GM12878 (cell line): ENCODE results near the gene BIN1. TPM values are rescaled to one million over a fixed set of nuclear protein-coding genes. Genes with fewer than 3 reads are reported as not detected.
A peak's percentile ranks its signal among the peaks of the same experiment; 100 is the strongest.

Experiments used
- BCL3 ChIP-seq: IDR thresholded peaks from 2 replicates; pipeline ENCODE4 v1.6.1; 2011; ENCODE audit warnings: borderline replicate concordance, low read depth, mild to moderate bottlenecking, moderate library complexity, low read length; ENCODE audit not compliant: insufficient read depth, poor library complexity, severe bottlenecking
- BCLAF1 ChIP-seq: fragments of 450-650 bp; IDR thresholded peaks from 2 replicates; pipeline ENCODE4 v1.6.1; 2017; ENCODE audit warnings: antibody characterized with exemption, mild to moderate bottlenecking, moderate library complexity
- CREB1 ChIP-seq: IDR thresholded peaks from 2 replicates; pipeline ENCODE4 v1.6.1; 2012; ENCODE audit warnings: low read depth, mild to moderate bottlenecking, inconsistent platforms
- CTCF ChIP-seq, 3 experiments: IDR thresholded peaks in 2 of 3; conservative IDR thresholded peaks in 1 of 3; 2 replicates each; pipeline ENCODE4 v1.5.1; 2011; ENCODE audit warnings: low read depth in 3 of 3, low read length in 3 of 3, mild to moderate bottlenecking in 3 of 3, control low read depth in 2 of 3, moderate library complexity in 2 of 3, inconsistent platforms in 1 of 3, mixed read lengths in 1 of 3; ENCODE audit not compliant: control insufficient read depth in 2 of 3, insufficient read depth in 1 of 3; ENCODE audit errors: extremely low read depth in 1 of 3
- DPF2 ChIP-seq: fragments of 450-650 bp; IDR thresholded peaks from 2 replicates; pipeline ENCODE4 v1.6.1; 2017; ENCODE audit warnings: mild to moderate bottlenecking
- GATAD2B ChIP-seq: fragments of 450-650 bp; conservative IDR thresholded peaks from 2 replicates; pipeline ENCODE4 v1.6.1; 2017; ENCODE audit warnings: low read depth, mild to moderate bottlenecking, moderate library complexity
- HDAC6 ChIP-seq: fragments of 200-600 bp; sonication (generic); IDR thresholded peaks from one replicate; pipeline ENCODE4 v1.8.0; 2017; ENCODE audit warnings: antibody characterized with exemption; ENCODE audit not compliant: unreplicated experiment
- HSF1 ChIP-seq: fragments of 150-350 bp; IDR thresholded peaks from 2 replicates; pipeline ENCODE4 v1.6.1; 2014; ENCODE audit warnings: mild to moderate bottlenecking, low read depth, low read length
- JUND ChIP-seq: IDR thresholded peaks from 2 replicates; pipeline ENCODE4 v1.6.1; 2012; ENCODE audit warnings: low read depth, mild to moderate bottlenecking, low read length, improper control_type of control experiment, moderate library complexity
- NRF1 ChIP-seq: conservative IDR thresholded peaks from 2 replicates; pipeline ENCODE4 v1.6.1; 2011; ENCODE audit warnings: mild to moderate bottlenecking, low read depth, low read length, improper control_type of control experiment
- PAX5 ChIP-seq: IDR thresholded peaks from 2 replicates; pipeline ENCODE4 v1.6.1; 2011; ENCODE audit warnings: low read depth, low read length, borderline replicate concordance
- PAX8 ChIP-seq: fragments of 450-650 bp; IDR thresholded peaks from 2 replicates; pipeline ENCODE4 v1.6.1; 2017; ENCODE audit warnings: mild to moderate bottlenecking, moderate library complexity
- PBX3 ChIP-seq: IDR thresholded peaks from 2 replicates; pipeline ENCODE4 v1.6.1; 2011; ENCODE audit warnings: mild to moderate bottlenecking, low read depth, low read length, moderate library complexity; ENCODE audit not compliant: insufficient replicate concordance
- RAD21 ChIP-seq: IDR thresholded peaks from 2 replicates; pipeline ENCODE4 v1.6.1; 2011; ENCODE audit warnings: mild to moderate bottlenecking, low read depth, low read length, moderate library complexity; ENCODE audit not compliant: insufficient read depth
- SIX5 ChIP-seq: IDR thresholded peaks from 2 replicates; pipeline ENCODE4 v1.6.1; 2011; ENCODE audit warnings: mild to moderate bottlenecking, low read depth, low read length, moderate library complexity; ENCODE audit not compliant: severe bottlenecking
- STAT3 ChIP-seq: IDR thresholded peaks from 2 replicates; pipeline ENCODE4 v1.6.1; 2011; ENCODE audit warnings: low read depth, low read length, improper control_type of control experiment
- TCF3 ChIP-seq: IDR thresholded peaks from 2 replicates; pipeline ENCODE4 v1.6.1; 2012; ENCODE audit warnings: low read depth, mild to moderate bottlenecking, low read length, borderline replicate concordance; ENCODE audit not compliant: insufficient read depth
- TCF7 ChIP-seq: IDR thresholded peaks from 2 replicates; pipeline ENCODE4 v1.6.1; 2014; ENCODE audit warnings: antibody characterized with exemption, borderline replicate concordance
- USF2 ChIP-seq: IDR thresholded peaks from 2 replicates; pipeline ENCODE4 v1.6.1; 2011; ENCODE audit warnings: low read depth, low read length, improper control_type of control experiment, borderline replicate concordance
- ZNF274 ChIP-seq: IDR thresholded peaks from one replicate; pipeline ENCODE4 v1.8.0; 2011; ENCODE audit not compliant: insufficient read length, insufficient read depth
- ZSCAN29 ChIP-seq: fragments of 450-650 bp; IDR thresholded peaks from 2 replicates; pipeline ENCODE4 v1.6.1; 2017; ENCODE audit warnings: mild to moderate bottlenecking, moderate library complexity
- polyA plus RNA-seq, 11 experiments: library from polyadenylated mRNA; depleted of rRNA in 4 of 11; unstranded in 6 of 11; stranded (reverse) in 5 of 11; fragments of >200 nt; fragmentation: Nextera tagmentation in 4 of 11; fragmentation: Illumina TruSeq in 1 of 11; extraction: Ambion mirVana in 4 of 11; extraction: Trizol in 1 of 11; gene quantifications; 1 replicate in 1 of 11; 2 replicates in 10 of 11; pipeline versions ENCODE4 v1.2.1 to v1.2.3, GENCODE V29; 2011 to 2016; ENCODE audit warnings: inconsistent platforms in 2 of 11, missing spikeins in 2 of 11, low read depth in 1 of 11
- total RNA-seq, 4 experiments: library from RNA; depleted of rRNA in 3 of 4; stranded (reverse); fragments of >200 nt in 3 of 4; fragmentation: Illumina TruSeq in 1 of 4; extraction: Trizol in 1 of 4; gene quantifications; 2 replicates each; pipeline versions ENCODE4 v1.2.1 to v1.2.3, GENCODE V29; 2013 to 2021

The BIN1 gene
- total and polyA plus RNA-seq, 10 of the 15 experiments (the other 5 are each of a cell fraction or from before 2014, with no cell fraction given) = 0.32 to 21.3 (median 11.2) TPM

GRCh38 chr2:127128445-127128904 is 21.5 kb upstream of the BIN1 start (continued):
- TF ChIP-seq BCL3 = no peak
- no peak for TF ChIP-seq HSF1
- no peak for TF ChIP-seq CREB1
- TF ChIP-seq GATAD2B = no peak
- no peak for TF ChIP-seq JUND
- no peak for TF ChIP-seq NRF1
- no peak for TF ChIP-seq TCF3
- TF ChIP-seq STAT3 = no peak
- TF ChIP-seq HDAC6 = no peak
- no peak for TF ChIP-seq SIX5
- TF ChIP-seq USF2 = peak; percentile 35; the same call in 1 of the 2 replicates
- no peak for TF ChIP-seq RAD21
- no peak for TF ChIP-seq TCF7
- no peak for TF ChIP-seq BCLAF1
- TF ChIP-seq DPF2 = no peak
- TF ChIP-seq ZSCAN29 = no peak
- TF ChIP-seq CTCF (IDR thresholded peaks at IDR 0.05 in 2 of 3, conservative IDR thresholded peaks at IDR 0.05 in 1 of 3; ENCODE audit: control insufficient read depth in 2 of 3, extremely low read depth in 1 of 3, insufficient read depth in 1 of 3, low read depth in 3 of 3, low read length in 3 of 3) = no peak
- TF ChIP-seq PAX5 = peak; percentile 51; the same call in 1 of the 2 replicates
- no peak for TF ChIP-seq ZNF274
- no peak for TF ChIP-seq PBX3
- no peak for TF ChIP-seq PAX8
